Cerebellar nuclear complex (tissue), 1 donor: Measurements from ENCODE around the gene UPF1.

Source experiments
- DNase-seq, 2 experiments: peaks; one replicate each; lab custom pipeline; 2025; lab: John Stamatoyannopoulos, UW

UPF1 gene

GRCh38 chr19:18857223-18857622 lies 25.5 kb downstream of the UPF1 start:
- DNase-seq: no peak

GRCh38 chr19:18858906-18859646 lies 27.3 kb downstream of the UPF1 start:
- DNase-seq: no peak

- DNase-seq: peak in 1 of 2 experiments; percentile 12
Observed at GRCh38 chr19:18859676-18860301, 28.0 kb downstream of the UPF1 start.

- no peak for DNase-seq
Observed at GRCh38 chr19:18860302-18860700, 28.5 kb downstream of the UPF1 start.

GRCh38 chr19:18860725-18861124 lies 29.0 kb downstream of the UPF1 start:
- DNase-seq: no peak

GRCh38 chr19:18861235-18861634 lies 29.5 kb downstream of the UPF1 start:
- no peak for DNase-seq

- no peak for DNase-seq
Observed at GRCh38 chr19:18861917-18862316, 30.2 kb downstream of the UPF1 start.

- no peak for DNase-seq
Observed at GRCh38 chr19:18862976-18863842, 31.4 kb downstream of the UPF1 start.

GRCh38 chr19:18863843-18864362 lies 32.1 kb downstream of the UPF1 start:
- DNase-seq: no peak

GRCh38 chr19:18865106-18865972 lies 33.6 kb downstream of the UPF1 start:
- no peak for DNase-seq

GRCh38 chr19:18865973-18866799 lies 34.4 kb downstream of the UPF1 start:
- DNase-seq: no peak

GRCh38 chr19:18866800-18867123 lies 35.0 kb downstream of the UPF1 start:
- no peak for DNase-seq

GRCh38 chr19:18867199-18867598 lies 35.4 kb downstream of the UPF1 start:
- DNase-seq: no peak

- no peak for DNase-seq
Observed at GRCh38 chr19:18867751-18868150, 36.0 kb downstream of the UPF1 start.

GRCh38 chr19:18868380-18869022 lies 36.7 kb downstream of the UPF1 start:
- no peak for DNase-seq

- no peak for DNase-seq
Observed at GRCh38 chr19:18869023-18869618, 37.4 kb downstream of the UPF1 start.

- no peak for DNase-seq
Observed at GRCh38 chr19:18869781-18870530, 38.2 kb downstream of the UPF1 start.

GRCh38 chr19:18870531-18871172 lies 38.9 kb downstream of the UPF1 start:
- no peak for DNase-seq

GRCh38 chr19:18871543-18871942 lies 39.8 kb downstream of the UPF1 start:
- no peak for DNase-seq
